Body of pancreas (tissue), 4 donors: ENCODE results near the gene BCL2L12.
"Not testable (repeated sequence)": the region's sequence is repeated elsewhere in the genome, so short reads cannot be mapped to it uniquely, and the experiment has no call there.

Experiments
- POLR2A ChIP-seq, 3 donors: fragments of 450-650 bp; IDR thresholded peaks; one replicate each; pipeline ENCODE4 v1.6.1; 2016; ENCODE audit warnings: antibody characterized with exemption in 3 of 3, mild to moderate bottlenecking in 2 of 3
- TF ChIP-seq, protein P1 (sequence below), 7 experiments: fragments of 450-650 bp in 4 of 7; fragments of 200-600 bp in 3 of 7; sonication (generic) in 3 of 7; IDR thresholded peaks; one replicate each; pipeline ENCODE4 v1.5.1; 2016 to 2019; ENCODE audit warnings: antibody characterized with exemption in 7 of 7

DNA sequence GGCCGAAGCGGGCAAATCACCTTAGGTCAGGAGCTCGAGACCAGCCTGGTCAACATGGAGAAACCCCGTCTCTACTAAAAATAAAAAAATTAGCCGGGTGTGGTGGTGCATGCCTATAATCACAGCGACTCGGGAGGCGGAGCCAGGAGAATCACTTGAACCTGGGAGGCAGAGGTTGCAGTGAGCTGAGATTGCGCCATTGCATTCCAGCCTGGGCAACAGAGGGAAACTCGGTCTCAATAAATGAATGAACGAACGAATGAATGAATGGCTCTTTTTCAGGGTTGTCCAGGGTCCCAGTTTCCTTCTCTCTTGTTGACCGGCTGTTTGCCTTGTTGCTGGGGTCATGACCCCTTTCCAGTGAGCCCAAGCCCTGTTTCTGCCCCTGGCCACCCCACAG is 47.9 kb upstream of the BCL2L12 start:
- TF ChIP-seq, protein P1, sequence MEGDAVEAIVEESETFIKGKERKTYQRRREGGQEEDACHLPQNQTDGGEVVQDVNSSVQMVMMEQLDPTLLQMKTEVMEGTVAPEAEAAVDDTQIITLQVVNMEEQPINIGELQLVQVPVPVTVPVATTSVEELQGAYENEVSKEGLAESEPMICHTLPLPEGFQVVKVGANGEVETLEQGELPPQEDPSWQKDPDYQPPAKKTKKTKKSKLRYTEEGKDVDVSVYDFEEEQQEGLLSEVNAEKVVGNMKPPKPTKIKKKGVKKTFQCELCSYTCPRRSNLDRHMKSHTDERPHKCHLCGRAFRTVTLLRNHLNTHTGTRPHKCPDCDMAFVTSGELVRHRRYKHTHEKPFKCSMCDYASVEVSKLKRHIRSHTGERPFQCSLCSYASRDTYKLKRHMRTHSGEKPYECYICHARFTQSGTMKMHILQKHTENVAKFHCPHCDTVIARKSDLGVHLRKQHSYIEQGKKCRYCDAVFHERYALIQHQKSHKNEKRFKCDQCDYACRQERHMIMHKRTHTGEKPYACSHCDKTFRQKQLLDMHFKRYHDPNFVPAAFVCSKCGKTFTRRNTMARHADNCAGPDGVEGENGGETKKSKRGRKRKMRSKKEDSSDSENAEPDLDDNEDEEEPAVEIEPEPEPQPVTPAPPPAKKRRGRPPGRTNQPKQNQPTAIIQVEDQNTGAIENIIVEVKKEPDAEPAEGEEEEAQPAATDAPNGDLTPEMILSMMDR (IDR thresholded peaks at IDR 0.05): not testable (repeated sequence)
- TF ChIP-seq POLR2A (IDR thresholded peaks at IDR 0.05): not testable (repeated sequence)
